Panc1 (cell line): Measurements from ENCODE around the gene PCNX2.

Source experiments
- CTCF ChIP-seq: fragments of 450-650 bp; IDR thresholded peaks from 2 replicates; pipeline ENCODE4 v1.5.1; 2017; ENCODE audit warnings: mild to moderate bottlenecking
- POLR2AphosphoS5 ChIP-seq: IDR thresholded peaks from 2 replicates; pipeline ENCODE4 v1.6.1; 2012; ENCODE audit warnings: mild to moderate bottlenecking, low read depth, low read length, moderate library complexity
- REST ChIP-seq, 2 experiments: IDR thresholded peaks; 2 replicates each; pipeline ENCODE4 v1.6.1; 2011 to 2012; ENCODE audit warnings: low read depth in 2 of 2, control low read depth in 1 of 2, low read length in 1 of 2, mild to moderate bottlenecking in 1 of 2, moderate library complexity in 1 of 2; ENCODE audit not compliant: insufficient read depth in 1 of 2

DNA sequence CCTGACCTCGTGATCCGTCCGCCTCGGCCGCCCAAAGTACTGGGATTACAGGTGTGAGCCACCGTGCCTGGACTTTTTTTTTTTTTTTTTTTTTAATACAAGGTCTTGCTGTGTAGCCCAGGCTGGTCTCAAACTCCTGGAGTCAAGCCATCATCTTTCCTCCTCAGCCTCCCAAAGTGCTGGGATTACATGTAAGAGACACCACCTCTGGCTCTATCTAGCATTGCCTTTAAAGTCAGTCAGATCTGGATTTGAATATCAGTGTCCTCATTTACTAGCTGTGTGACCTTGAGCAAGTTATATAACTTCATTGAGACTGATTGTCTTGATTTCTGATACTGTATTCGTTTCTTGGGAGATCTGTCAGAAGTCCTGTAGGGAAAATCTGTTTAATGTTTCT, 38.6 kb upstream of the PCNX2 start:
- TF ChIP-seq CTCF (no peak), POLR2AphosphoS5 (no peak), REST (IDR thresholded peaks at IDR 0.05; ENCODE audit: insufficient read depth in 1 of 2, low read depth in 2 of 2, low read length in 1 of 2) (no peak)
